HepG2 (cell line): Measurements from ENCODE around the gene CROCC. TPM values are rescaled to one million over a fixed set of nuclear protein-coding genes. Genes with fewer than 3 reads are reported as not detected.

Experiments used
- ARID2 ChIP-seq: sonication (generic); formaldehyde crosslinking; IDR thresholded peaks from 2 replicates; pipeline ENCODE4 v1.8.1; 2022; ENCODE audit warnings: mild to moderate bottlenecking, missing genetic modification reagents, borderline replicate concordance
- FOXK1 ChIP-seq: sonication (generic); formaldehyde crosslinking; IDR thresholded peaks from 2 replicates; pipeline ENCODE4 v1.4.0; 2020; ENCODE audit warnings: low read depth, missing genetic modification reagents, borderline replicate concordance
- FOXK2 ChIP-seq: fragments of 450-650 bp; IDR thresholded peaks from 2 replicates; pipeline ENCODE4 v1.6.1; 2016
- HDAC1 ChIP-seq: sonication (generic); formaldehyde crosslinking; IDR thresholded peaks from 2 replicates; pipeline ENCODE4 v1.5.1; 2020; ENCODE audit warnings: mild to moderate bottlenecking, missing genetic modification reagents
- HMGXB3 ChIP-seq: sonication (generic); formaldehyde crosslinking; IDR thresholded peaks from 2 replicates; pipeline ENCODE4 v1.4.0; 2020; ENCODE audit warnings: missing genetic modification reagents, borderline replicate concordance
- HNRNPLL ChIP-seq: fragments of 200-400 bp; formaldehyde crosslinking; IDR thresholded peaks from 2 replicates; pipeline ENCODE4 v1.6.1; 2017; ENCODE audit warnings: mild to moderate bottlenecking, low read depth, low read length; ENCODE audit not compliant: poor library complexity, severe bottlenecking
- MAFF ChIP-seq: IDR thresholded peaks from 2 replicates; pipeline ENCODE4 v1.6.1; 2011; ENCODE audit warnings: low read depth, low read length, improper control_type of control experiment
- MYNN ChIP-seq: sonication (generic); formaldehyde crosslinking; IDR thresholded peaks from 2 replicates; pipeline ENCODE4 v1.4.0; 2020; ENCODE audit warnings: mild to moderate bottlenecking, low read depth, missing genetic modification reagents
- NFAT5 ChIP-seq: sonication (generic); formaldehyde crosslinking; IDR thresholded peaks from 2 replicates; pipeline ENCODE4 v1.4.0; 2020; ENCODE audit warnings: missing genetic modification reagents
- NR2F6 ChIP-seq, 2 experiments: IDR thresholded peaks; 2 replicates each; pipeline ENCODE4 v1.6.1; 2016; ENCODE audit warnings: antibody characterized with exemption in 1 of 2, mild to moderate bottlenecking in 1 of 2
- PHF8 ChIP-seq: sonication (generic); formaldehyde crosslinking; IDR thresholded peaks from 2 replicates; pipeline ENCODE4 v1.5.0; 2020; ENCODE audit warnings: missing genetic modification reagents
- SMAD3 ChIP-seq: sonication (generic); formaldehyde crosslinking; IDR thresholded peaks from 2 replicates; pipeline ENCODE4 v1.4.0; 2020; ENCODE audit warnings: missing genetic modification reagents
- ZFY ChIP-seq: sonication (generic); formaldehyde crosslinking; IDR thresholded peaks from 2 replicates; pipeline ENCODE4 v1.4.0; 2020; ENCODE audit warnings: missing genetic modification reagents
- ZNF44 ChIP-seq: sonication (generic); formaldehyde crosslinking; IDR thresholded peaks from 2 replicates; pipeline ENCODE4 v1.5.1; 2020; ENCODE audit warnings: mild to moderate bottlenecking, missing genetic modification reagents
- ZNF501 ChIP-seq: sonication (generic); formaldehyde crosslinking; IDR thresholded peaks from 2 replicates; pipeline ENCODE4 v1.5.1; 2020; ENCODE audit warnings: mild to moderate bottlenecking, moderate library complexity, missing genetic modification reagents
- ZNF850 ChIP-seq: sonication (generic); formaldehyde crosslinking; conservative IDR thresholded peaks from 2 replicates; pipeline ENCODE4 v1.9.0; 2021; ENCODE audit warnings: mild to moderate bottlenecking, missing genetic modification reagents
- polyA plus RNA-seq, 8 experiments: library from polyadenylated mRNA; depleted of rRNA in 3 of 8; stranded (reverse) in 7 of 8; unstranded in 1 of 8; fragments of >200 nt; fragmentation: Illumina TruSeq in 4 of 8; extraction: Trizol in 4 of 8; gene quantifications; 2 replicates each; pipeline versions ENCODE4 v1.2.1 to v1.2.3, GENCODE V29; 2011 to 2016; ENCODE audit warnings: low read depth in 4 of 8, missing spikeins in 1 of 8, mixed read lengths in 1 of 8; ENCODE audit not compliant: insufficient read depth in 1 of 8
- total RNA-seq, 5 experiments: library from RNA; depleted of rRNA; stranded (reverse); fragments of >200 nt; fragmentation: Illumina TruSeq; extraction: Trizol; gene quantifications; 2 replicates each; pipeline ENCODE4 v1.2.3, GENCODE V29; 2016; ENCODE audit warnings: low read depth in 1 of 5

The CROCC gene
- total and polyA plus RNA-seq, 2 of the 13 experiments (the other 11 are each of a cell fraction or from before 2014, with no cell fraction given), result 7.8 to 15.5 TPM

- TF ChIP-seq FOXK2, result no peak
- no peak for TF ChIP-seq NR2F6 (IDR thresholded peaks at IDR 0.05)
- no peak for TF ChIP-seq NR2F6 (CRISPR knock-in tag; IDR thresholded peaks at IDR 0.05)
- TF ChIP-seq HDAC1 (CRISPR knock-in tag), result no peak; the same call in 1 of the 2 replicates
- peak; percentile 95 for TF ChIP-seq HNRNPLL
- TF ChIP-seq ZNF501 (CRISPR knock-in tag), result no peak
- TF ChIP-seq ZNF44 (CRISPR knock-in tag), result no peak
- TF ChIP-seq MAFF, result no peak
- 0 out of 2 replicates have a peak, but pooled peaks have one; percentile 30 for TF ChIP-seq SMAD3 (CRISPR knock-in tag)
- TF ChIP-seq ZFY (CRISPR knock-in tag), result peak; percentile 90
- TF ChIP-seq HMGXB3 (CRISPR knock-in tag), result no peak
- no peak for TF ChIP-seq ZNF850 (CRISPR knock-in tag)
- 0 out of 2 replicates have a peak, but pooled peaks have one; percentile 27 for TF ChIP-seq FOXK1
- TF ChIP-seq NFAT5 (CRISPR knock-in tag), result no peak
- no peak for TF ChIP-seq MYNN (CRISPR knock-in tag)
- no peak for TF ChIP-seq ARID2 (CRISPR knock-in tag)
- TF ChIP-seq PHF8 (CRISPR knock-in tag), result peak; percentile 54; the same call in 1 of the 2 replicates
Measured at GRCh38 chr1:17011439-17012307, 89.9 kb downstream of the CROCC start, which contains the start of gene ATP13A2 (continued).
